OCI-M2 (cell line): ENCODE measurements around the gene NEO1.

Experiments used
- DNase-seq: peaks from one replicate; lab custom pipeline; 2025; ENCODE audit not compliant: unreplicated experiment; lab: John Stamatoyannopoulos, UW

Gene NEO1

DNA sequence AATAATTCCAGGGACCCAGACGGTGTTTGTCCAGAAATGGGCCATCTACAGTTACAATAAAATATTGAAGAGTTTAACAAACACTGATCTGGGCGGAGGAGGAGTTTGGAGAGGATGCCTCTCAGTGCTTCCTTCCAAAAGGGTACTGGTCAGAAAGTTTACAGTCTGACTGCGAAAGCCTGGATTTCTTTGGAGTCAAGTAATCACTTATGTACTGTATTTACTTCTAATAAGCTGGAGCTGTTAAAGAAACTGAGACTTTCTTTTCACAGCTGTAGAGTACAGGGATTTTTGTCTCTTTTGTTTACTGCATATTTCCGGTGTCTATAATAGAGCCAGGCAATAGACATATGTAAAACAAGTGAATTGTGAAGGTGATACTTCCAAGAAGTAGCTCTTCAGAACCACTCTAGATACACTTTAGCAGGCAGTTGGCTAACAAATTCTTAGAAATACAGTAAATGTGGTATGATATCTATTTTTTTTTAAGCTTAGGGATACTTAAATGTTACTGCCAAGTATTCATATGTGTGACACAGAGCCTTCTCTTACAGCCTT lies 22.1 kb upstream of the NEO1 start:
- DNase-seq, result no peak

DNA sequence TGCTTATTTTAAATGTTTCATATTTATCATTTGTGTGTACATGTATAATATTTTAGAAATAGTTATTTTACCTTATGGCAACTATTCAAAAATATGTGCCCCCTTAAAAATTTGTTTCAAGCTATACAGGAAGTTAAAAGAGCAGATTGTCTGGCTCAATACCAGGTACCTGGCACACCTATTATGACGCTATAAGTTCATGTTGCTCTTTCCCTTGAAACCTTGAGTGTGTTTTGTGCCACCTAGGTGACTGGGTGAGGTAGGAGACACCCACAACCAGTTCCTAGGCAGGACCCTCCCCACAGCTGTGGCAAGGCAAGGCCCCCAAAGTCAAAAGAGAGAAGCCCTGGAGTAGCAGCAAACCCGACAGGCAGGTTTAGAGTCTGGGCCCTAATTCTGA lies 20.6 kb upstream of the NEO1 start:
- DNase-seq, result no peak

DNA sequence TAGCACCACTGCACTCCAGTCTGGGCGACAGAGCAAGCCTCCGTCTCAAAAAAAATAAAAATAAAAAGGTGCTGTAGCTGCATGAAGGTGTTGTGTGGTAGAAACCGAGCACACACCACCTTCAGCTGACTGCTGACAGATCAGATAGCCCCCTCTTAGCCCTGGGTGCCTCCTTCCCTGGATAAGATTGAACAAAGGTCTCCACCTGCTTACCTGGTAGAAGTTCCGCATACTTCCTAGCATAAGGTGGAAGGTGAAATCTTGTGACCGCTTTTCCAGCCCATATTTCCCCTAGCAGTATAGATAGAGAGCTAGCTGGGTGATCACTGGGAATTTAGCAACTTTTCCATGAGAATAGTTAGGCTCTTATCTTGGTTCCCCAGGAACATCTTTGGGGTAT lies 18.7 kb upstream of the NEO1 start:
- no peak for DNase-seq

DNA sequence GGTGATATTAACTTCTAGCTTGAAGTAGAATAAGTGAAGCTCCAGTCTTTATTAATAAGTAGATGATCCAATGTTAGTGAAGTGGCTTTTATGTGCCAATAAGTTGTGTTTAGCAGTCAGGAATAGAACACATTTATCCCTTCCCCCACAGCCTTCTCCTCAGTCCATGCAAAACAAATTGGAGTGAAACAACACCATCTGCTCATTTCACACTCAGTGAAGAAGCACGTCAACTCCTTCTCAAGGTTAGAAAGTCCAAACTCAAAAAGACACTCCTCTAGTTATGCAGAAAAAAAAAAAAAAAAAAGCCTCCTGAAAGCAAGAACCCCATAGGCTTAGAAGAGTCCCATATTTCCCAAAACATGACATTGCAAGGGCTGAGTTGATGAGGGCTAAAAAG lies 18.0 kb upstream of the NEO1 start:
- DNase-seq, result no peak

DNA sequence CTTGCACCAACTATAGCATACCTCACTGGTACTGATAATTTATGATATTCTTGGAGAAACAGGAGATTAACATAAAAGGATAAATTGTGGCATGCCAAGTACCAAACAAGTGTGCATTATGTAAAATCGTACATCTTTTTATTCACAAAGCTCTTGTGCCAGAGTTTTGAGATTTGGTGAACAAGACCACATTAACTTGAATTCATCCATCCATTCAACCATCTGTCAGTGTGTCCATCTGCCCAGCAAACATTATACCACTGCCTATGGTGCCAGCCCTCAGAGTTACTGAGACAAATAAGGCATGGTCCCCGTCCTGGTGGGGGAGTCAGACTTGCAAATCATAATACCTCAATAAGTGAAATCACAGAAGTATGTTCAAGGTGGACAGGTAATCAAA lies 17.0 kb upstream of the NEO1 start:
- no peak for DNase-seq

DNA sequence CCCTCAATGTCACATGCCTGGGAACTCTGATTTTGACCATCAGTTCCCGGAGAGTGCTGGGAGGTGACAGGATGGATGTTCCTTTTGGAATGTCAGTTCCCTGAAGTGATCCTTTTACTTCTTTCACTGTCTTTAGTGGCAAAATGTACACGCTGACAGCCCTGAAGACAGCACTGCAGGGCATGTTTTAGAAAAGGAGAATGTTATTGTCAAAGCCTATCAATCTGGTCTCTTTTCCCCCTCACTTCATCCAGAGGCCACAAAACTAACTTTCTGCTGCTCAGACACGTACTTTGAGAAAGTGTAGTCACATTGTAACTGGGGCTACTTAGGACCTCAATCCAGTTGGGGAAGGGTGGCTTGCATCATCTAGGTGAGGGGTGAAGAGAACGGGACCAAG lies 14.0 kb upstream of the NEO1 start:
- DNase-seq, result no peak

DNA sequence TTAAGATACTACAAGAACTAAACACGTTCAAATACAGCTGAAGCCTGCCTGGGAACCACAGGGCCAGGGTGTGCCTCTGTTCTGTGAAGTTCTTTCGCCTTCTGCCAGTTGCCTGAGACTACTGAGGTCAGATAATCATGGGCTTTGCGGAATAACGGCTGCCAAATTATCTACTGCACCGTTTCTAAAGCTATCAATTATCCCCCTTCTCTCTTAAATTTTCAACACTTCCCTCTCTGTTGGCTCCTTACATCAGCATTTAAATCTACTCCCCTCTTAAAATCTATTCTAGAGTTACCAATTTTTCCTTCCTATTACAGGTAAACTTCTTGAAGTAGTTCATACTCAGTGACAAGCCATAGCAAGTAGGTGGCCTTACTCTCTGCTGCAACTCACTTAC lies 6.2 kb upstream of the NEO1 start:
- peak; percentile 56 for DNase-seq

DNA sequence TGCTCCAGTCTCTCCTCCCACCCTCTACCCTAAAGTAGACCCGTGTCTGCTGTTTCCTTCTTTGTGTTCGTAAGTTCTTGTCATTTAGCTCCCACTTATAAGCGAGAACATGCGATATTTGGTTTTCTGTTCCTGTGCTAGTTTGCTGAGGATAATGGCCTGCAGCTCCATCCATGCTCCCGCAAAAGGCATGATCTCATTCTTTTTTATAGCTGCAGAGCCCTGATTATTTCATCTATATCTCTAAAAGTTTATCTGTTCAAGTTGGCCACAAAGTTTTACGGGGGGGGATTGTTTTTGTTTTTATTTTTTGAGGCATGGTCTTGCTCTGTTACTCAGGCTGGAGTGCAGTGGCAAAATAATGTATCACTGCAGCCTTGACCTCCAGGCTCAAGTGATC lies 4.4 kb upstream of the NEO1 start:
- DNase-seq, result no peak

DNA sequence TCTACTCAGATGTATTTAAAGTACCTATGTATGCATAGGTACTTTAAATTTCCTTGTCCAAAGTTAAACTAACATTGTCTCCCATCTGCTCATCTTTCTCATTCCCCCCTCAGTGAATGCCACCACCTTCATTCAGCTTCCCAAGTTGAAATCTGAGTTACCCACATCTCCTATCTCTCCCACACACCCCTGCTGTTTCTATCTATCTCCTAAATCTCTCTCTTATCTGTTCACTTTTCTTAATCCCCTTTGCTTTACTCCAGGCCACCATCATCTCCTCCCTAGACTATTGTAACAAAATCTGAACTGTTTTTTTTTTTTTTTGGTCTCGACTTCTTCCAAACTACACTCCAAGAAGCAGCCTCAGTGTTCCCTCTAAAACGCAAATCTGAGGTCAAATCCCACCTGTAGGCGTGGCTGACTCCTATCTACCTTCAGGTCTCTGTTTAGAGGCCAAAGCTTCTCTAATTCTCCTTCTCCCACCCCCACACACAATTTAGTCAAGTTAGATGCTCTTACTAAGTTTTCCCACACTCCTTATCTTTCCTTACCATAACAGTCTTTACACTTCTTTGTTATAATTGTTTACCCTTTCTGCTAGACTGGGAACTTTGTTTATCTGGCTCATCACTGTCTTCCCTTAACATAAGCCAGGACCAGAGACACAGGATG lies 3.5 kb upstream of the NEO1 start:
- DNase-seq, result no peak

DNA sequence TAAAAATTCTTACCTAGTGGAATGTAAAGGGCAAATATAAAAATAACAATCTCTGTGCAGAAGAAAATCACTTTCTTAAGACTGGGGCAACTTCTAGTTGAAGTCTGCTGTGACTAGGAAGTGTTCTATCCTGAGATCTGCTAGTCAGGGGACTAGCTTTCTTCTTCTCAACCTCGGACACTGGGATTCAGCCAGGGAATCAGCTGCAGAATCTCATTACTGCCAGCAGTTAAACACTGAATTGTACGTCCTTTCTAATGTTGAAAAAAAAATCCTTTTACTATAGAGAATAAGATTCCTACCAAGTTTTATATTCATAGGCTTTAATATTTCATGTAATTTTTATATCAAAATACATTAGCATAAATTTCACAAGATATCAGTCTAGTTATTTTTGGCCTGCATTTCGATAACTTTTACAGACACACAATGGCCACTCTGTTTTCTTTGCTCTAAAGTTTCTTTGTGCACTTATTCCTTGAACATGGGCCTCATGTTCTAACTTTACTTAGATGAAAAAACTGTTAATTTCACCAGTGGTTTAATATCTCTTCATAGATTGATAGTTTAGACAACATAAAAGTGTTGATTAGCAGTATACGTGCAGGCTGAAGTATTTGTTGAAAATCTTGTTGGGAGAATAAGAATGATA lies 2.6 kb upstream of the NEO1 start:
- no peak for DNase-seq

DNA sequence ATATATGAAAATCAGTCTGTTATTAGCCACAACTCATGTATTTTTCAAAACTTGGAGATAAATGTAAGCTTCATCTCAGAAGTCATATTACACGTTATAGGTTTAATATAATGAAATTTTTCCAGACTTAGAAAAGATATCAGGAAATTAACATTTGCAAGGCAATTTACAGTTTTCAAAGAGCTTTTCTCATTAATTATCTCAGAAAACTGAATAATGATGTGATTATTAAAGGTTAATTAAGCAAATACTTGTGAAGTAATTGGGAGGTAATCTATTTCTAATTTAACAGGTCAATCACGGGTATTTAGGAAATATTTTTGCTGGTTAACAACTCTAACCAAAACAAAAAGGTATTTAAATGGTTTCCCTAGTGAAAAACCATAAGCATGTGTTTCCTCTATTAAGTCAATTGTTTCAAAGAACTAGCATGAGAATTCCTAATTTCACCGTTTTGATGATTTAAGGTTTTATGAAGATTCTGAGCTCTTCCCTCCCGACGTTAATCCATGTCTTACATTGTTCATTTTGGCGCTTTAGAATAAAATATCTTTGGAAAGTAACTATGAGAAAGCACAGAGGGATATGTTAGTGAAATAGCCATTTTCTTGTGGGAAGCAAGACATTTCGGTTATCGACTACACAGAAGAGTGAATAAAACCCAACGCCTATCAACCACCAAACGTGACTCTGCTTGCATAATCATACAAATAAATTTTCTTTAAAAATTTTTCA lies 1.5 kb upstream of the NEO1 start:
- no peak for DNase-seq

DNA sequence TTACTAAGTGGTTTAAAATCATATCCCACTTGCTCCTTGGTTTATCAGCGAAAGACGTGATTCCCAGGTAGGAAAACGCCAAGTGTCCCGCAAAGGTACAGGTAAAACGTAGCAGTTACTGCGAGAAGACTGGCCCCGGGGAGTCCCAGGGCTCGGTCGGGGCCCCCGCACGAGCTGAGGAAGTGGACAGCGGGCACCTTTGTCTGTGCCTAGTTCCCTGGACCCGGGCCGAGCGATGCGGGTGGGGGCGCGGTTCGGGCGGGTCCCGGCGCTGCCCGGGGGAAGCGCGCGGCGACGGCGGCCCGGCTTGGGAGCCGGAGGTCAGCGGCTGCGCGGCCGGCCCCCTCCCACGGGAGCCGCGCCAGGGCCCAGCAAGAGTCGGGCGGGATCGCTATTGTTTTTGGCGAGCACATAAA lies 864 bp upstream of the NEO1 start:
- no peak for DNase-seq

DNA sequence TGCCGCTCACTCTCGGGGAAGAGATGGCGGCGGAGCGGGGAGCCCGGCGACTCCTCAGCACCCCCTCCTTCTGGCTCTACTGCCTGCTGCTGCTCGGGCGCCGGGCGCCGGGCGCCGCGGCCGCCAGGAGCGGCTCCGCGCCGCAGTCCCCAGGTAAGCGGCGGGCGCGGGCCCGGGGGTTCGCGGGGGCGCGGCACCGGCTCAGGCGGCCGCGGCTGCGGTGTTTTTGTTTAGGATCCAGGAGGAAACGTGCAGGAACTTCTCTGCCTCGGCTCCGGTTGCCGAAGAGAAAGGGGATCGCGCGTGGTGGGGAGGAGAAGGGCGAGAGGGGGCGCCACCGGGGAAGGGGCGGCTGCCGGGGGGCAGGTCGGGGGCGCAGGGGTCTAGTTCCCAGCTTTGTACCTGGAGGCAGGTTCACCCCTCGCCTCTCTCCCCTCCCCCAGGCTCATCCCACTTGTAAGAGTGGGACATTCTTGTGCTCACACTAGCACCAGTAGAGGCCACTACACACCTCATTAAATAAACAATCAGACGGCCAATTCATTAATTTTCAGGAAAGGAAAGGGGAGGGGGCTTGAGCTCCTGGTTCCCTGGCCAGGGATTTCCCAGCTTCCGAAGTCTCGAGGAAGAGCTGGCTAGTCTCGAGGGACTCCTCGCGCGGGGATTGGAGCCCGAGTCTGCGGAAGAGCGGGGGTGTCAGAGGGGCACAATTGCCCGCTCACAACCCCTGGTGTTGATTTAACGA lies 562 bp downstream of the NEO1 start:
- no peak for DNase-seq

DNA sequence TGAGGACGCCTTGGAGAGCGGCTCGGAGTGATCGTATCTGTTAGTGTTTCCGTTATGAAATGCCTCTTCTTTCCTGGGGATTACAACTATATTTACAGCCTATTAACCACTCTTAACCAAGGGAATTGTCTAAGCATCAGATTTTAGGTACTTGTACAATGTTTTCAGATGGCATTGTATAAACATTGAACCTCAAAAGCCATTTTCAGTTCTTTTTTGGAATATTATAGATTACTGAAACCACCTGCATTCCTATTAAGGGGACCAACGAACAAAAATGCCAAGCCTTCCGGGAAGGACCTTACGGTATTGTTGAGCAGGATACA lies 1.1 kb downstream of the NEO1 start:
- no peak for DNase-seq

DNA sequence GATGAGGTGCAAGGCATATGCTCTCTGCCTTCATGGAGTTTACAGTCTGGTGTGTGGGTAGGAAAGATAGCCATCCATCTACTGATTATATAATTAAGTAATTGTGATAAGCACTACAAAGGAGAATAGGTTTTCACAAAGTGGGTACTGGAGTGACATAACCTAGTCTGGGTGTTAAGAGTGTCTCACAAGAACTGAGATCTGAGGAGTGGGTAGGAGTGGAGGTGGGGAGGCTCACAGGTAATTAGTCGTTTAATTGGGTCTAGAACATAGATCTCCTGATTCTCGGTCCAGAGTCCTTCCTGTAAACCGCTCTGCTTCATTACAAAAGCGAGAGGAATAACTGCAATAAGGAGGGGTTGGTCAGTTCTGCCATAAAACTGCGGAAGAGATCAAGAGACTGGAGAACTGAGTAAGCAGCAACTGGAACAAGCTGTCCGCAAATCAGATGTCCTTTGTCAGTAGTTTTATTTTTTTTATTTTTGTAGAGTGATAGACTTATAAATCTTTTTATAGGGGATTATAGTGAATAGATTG lies 2.2 kb downstream of the NEO1 start:
- no peak for DNase-seq

DNA sequence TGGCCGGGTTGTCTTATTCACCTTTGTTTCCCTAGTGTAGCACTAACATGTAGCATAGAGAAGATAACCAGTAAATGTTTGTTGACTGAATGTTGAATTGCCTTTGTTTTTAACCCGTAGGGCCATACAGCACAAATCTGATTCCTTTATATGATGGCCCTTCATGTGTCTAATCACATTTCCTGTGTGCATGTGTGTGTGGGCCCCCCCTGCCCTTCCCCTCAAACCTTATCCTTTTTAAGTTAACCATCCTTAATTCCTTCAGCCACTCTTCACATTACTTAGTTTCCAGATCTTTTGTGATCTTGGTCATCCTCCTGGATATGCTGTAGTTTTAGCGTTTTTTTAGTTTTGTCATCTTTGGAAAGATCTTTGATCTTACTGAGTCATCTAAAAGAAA lies 4.2 kb downstream of the NEO1 start:
- no peak for DNase-seq

DNA sequence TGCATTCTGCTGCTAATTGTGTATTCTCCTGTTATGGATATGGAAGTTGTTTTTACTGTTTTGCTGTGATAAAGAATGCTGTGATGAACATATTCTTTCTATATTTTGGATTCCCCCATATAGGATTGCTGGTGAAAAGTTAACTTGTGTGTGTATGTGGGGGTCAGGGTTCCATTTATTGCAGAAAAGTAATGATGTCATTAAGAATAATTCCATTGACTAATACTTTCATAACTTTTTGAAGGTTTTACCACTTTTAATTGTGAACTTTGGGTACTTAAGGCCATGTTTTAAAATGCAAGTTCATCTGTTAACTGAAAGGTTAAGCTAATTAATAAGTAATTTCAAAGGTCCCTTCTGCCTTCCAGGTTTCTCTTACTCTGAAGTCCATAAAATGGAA lies 6.2 kb downstream of the NEO1 start:
- no peak for DNase-seq

DNA sequence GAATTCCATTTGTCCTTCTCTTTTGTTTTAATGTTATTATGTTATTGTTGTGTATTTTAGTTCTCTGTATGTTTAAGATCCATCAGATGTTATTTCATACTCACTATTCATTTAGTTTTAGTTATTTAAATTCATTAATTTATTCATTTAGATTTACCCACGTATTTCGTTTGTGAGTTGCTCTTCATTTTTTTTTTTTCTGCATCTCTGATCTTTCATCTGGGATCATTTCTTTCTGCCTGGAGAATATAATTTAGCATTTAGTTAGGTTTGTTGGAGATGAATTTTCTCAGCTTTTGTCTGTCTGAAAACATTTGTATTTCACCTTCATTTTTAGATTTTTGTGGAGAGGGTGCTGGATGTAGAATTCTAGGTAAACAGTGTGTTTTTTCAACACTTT lies 12.9 kb downstream of the NEO1 start:
- no peak for DNase-seq

DNA sequence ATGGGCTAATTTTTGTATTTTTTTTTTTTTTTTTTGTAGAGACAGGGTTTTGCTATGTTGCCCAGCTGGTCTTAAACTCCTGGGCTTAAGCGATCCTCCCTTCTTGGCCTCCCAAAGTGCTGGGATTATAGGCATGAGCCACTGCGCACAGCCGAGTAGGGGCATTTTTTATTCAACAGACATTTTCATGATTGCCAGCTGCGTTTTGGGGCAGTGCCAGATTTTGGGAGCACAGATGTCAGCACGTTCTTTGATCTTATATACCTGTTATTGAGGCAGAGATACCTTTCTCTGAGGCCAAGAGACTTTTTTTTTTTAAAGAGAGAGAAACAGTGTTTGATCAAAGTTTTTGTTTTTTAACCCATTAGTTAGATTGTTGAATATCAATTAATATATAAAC lies 16.8 kb downstream of the NEO1 start:
- DNase-seq, result no peak

DNA sequence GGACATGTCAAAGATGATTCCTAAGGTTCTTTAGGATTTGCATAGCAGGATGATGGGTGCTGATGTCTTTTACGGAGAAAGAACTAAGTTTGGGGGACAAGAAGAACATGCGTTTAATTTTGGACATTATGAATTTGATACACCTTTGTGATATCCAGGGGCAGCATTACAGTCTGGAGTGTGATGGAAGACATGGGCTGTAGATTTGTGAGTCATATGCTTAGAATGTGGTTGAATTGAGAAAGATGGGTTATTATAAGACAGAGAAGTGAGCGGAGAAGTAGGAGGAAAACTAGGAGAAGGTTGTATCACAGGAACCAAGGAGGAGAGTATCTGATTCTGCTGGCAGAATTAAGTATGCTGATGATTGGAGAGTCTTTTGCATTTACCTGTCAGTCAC lies 20.6 kb downstream of the NEO1 start:
- no peak for DNase-seq

DNA sequence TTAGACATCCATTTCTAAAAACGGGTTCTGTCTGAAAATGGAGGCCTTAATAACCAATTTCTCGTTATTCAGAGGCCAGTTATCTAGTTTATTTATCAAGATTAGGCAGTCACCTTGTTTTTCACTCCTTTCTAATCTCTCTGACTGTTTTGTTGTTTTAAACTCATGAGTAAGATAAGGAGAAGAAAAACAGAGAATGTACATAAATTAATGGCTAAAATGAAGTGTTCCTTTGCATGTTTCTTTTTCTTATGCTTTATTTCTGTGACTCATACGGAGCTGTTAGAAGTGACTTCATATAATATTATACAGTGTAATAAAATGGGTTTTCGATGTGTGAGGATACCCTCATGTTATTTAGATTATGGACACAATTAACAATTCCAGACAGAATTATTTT lies 22.0 kb downstream of the NEO1 start:
- DNase-seq, result no peak
